Left cardiac atrium (tissue), 4 donors: ENCODE results near the gene ICA1L. TPM values are rescaled to one million over a fixed set of nuclear protein-coding genes. Genes with fewer than 3 reads are reported as not detected.

Experiments
- ATAC-seq, 2 donors: fragments of 200-7000 bp; cut with Tn5 transposase; one replicate each; pipeline ENCODE4 v1.9.1; 2020; ENCODE audit warnings: mild to moderate bottlenecking in 2 of 2, moderate library complexity in 2 of 2
- DNase-seq: peaks from one replicate; pipeline ENCODE4 v3.0.0-alpha.2; 2020
- intact Hi-C, 2 donors: fragments of 100-400 bp; cut with DNase I; formaldehyde crosslinking; loops; one replicate each; pipeline versions ENCODE4 v1.14.1 to v1.15.1; 2022 to 2023
- total RNA-seq, 2 donors: library from RNA; stranded (reverse); fragmentation: NEBNext Ultra II Directional; extraction: Animal tissue kit (Norgen Biotek cat#: 25700); gene quantifications; one replicate each; pipeline ENCODE4 v1.2.1, GENCODE V29; 2021
- donor health status: DM: no; HTN: yes; CAD: no.
- donor health status: DM: no; HTN: yes; CAD: no; lungs with severe emphysema.
- donor health status: DM: yes; HTN: yes; CAD: no.
- donor health status: Dilated cardiomyopathy.

ICA1L gene
- total RNA-seq, 2 donors from 2014 or later, result 6.3 to 9.0 TPM

DNA sequence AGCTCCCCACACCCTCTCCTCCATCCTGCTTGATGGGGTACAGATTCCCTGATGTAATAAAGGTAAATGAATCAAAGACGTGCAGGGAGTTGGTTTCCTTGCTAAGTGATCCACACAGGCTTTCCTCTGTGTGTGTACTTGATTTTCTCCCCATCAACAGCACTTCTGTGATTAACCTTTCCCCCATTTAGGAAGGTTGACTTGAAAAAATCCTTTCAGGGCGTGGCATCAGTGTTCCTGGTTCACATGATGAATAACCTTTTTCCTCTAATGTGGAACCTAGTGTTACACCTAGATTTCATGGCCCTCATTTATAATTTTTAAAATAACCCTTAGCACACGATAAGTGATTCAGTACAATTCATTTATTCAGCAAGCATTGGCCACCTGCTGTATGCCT, 115.0 kb downstream of the ICA1L start:
- intact Hi-C loops, result no loop called here
- DNase-seq (no peak), ATAC-seq (no peak)

DNA sequence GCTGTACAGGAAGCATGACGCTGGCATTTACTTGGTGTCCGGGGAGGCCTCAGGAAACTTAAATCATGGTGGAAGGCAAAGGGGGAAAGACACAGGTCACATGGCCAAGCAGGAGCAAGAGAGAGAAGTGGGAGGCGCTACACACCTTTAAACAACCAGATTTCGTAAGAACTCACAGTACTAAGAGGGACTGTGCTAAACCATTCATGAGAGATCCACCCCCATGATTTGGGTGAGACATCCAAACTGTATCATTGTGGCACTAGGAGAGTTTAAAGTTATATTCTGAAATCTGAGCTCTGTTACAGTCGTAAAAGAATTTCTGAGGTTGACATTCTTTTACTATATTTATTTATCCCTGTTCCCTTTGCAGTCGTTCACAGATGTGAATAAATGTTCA, 116.6 kb downstream of the ICA1L start:
- intact Hi-C loops, result no loop called here
- DNase-seq, result no peak

DNA sequence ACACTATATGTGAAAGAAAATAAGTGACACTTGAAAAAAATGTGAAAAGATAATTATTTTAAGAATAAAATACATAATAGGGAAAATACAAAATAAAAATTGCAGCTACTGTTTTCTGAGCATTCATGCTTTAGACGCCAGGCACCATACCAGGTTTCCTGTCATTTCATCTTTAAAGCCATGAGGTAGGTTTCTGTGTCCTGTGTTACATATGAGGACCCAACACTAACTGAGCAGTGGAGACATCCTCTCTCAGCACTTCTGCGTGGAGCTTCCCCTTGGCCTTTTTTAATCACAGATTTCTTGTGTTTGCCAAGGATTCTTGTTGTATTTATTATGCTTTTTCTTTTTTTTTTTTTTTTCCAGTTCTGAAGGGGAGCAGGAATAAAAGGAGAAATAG, 119.5 kb downstream of the ICA1L start:
- DNase-seq (no peak), ATAC-seq (no peak)
- intact Hi-C loops, result no loop called here

More for the DNA sequence above, 116.6 kb downstream of the ICA1L start:
- no peak for ATAC-seq

DNA sequence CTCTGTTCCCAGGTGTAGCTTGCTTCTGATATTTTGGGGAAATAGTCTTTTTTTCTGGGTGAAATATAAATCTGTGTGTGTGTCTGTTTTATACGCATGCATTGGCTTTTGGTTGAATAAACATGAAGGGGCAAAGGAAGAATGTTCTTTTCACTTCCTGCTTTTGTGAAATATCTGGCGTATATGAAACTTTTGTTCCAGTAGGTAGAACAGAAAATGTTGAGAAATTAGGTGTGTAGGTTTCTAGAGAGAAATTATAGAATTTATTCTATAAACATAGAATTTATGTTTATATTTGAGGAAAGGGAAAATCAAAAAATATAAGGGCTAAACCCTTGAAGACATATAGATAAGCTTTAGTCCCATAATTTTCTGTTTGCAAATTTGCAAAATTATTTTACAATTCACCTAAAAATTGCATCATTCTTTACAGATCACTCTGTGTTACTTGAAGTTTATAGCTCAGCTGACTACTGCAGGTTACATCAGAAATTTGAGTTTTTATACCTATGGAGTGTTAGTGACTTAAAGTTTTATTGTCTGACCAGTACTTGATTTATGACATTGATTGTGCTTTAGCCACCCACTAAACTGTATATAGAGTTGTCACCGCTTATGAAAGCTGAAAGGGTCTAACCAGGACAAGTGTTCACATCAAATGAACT, 120.7 kb downstream of the ICA1L start:
- intact Hi-C loops, result no loop called here

DNA sequence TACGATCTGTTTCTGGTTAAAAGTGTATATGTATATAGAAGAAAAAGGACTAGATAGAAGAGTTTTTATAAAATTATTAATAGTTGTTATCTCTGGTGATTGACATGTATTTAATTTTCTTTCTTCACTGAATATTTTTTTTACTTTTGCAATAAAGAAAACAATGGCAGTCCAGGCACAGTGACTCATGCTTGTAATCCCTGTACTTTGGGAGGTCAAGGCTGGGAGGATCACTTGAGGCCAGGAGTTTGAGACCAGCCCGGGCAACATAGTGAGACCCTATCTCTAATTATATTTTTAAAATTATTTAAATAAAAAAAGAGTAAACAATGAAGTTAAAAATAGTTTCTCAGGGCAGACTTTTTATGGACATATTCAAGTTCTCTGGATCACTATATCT, 122.1 kb downstream of the ICA1L start:
- DNase-seq (no peak), ATAC-seq (no peak)
- intact Hi-C loops, result no loop called here

More for the DNA sequence above, 120.7 kb downstream of the ICA1L start:
- no peak for ATAC-seq
- DNase-seq, result no peak

DNA sequence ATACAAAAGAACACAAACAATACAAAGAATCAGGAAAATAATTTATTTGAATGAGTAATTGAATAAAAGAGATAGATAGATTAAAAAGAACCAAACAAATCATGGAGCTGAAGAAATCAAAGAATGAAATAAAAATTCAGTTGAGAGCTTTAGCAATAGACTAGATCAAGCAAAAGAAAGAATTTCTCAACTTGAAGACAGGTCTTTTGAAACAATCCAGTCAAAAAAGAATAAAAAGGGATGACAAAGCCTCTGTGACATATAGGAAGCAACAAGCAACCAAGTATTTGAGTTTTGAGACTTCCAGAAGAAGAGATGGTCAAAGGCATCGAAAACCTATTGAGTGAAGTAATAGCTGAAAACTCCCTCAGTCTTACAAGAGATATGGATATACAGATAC, 128.0 kb downstream of the ICA1L start:
- ATAC-seq, result no peak
- no peak for DNase-seq
- intact Hi-C loops, result no loop called here

DNA sequence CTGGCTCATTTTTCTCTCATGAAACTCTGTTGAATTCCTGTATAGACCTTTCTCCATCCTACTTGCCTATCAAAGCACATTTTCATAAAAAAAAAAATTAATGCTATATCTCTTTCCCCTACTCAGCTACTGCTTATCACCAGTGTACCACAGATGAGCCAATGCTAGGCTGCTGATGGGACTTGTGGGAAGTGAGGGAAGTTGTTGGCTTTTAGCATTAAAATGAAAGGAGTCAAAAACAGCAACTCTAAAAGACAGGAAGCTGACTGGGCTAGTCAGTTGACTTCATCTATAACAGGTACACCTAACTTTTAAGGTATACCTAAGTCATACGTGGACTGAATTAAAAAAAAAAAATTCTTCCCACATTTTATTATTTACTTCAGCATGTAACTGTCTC, 134.7 kb downstream of the ICA1L start:
- intact Hi-C loops, result no loop called here
- ATAC-seq (no peak), DNase-seq (no peak)

DNA sequence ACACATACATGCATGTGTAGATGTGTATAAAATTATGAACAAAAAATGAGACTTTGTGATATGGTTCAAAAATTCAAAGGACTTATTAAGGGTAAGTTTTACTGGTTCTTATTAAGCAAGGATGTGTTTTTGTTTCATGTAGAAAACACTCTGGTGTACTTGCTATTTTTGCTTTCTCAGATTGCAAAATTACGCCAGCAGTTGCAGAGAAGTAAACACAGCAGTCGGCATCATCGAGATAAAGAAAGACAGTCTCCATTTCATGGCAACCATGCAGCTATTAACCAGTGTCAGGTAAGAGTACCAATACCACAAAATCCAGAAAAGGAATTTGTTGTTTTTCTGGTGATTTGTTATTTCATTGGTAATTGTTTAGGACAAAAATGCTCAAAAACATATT, 145.5 kb downstream of the ICA1L start:
- intact Hi-C loops, result no loop called here
- ATAC-seq (no peak), DNase-seq (no peak)

DNA sequence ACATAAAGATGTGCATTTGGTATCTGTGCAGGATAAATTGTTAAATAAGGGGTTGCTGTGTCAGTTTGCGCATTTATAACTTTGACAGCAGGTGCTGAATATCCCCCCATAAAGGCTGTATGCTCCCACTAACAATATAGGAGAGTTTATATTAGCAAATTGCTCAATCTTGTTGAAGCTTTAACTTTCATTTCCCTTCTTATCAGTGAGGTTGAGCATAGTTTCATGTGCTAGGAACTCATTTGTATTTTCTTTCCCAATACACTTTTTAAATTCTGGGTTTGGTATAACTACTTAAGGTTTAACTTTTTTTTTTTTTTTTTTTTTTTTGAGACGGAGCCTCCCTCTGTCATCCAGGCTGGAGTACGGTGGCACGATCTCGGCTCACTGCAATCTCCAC, 147.8 kb downstream of the ICA1L start:
- no peak for ATAC-seq

More for the DNA sequence above, 147.8 kb downstream of the ICA1L start:
- no peak for DNase-seq
- intact Hi-C loops, result no loop called here

Other genes with a start within 250 kb of the ICA1L start
- 1 to 10 TPM; 1.6 to 3.6 TPM for gene FAM117B, start 236.8 kb downstream of the ICA1L start, total RNA-seq
- gene WDR12, start 39.9 kb upstream of the ICA1L start, total RNA-seq, result 10 to 100 TPM; 39.2 to 53.4 TPM
- 1 to 10 TPM; 6.5 to 8.0 TPM for gene CARF, start 40.5 kb upstream of the ICA1L start, total RNA-seq
- gene NBEAL1, start 143.1 kb upstream of the ICA1L start, total RNA-seq, result 10 to 100 TPM; 19.8 to 21.1 TPM